ENCODE measurements around the gene PDE11A. TPM values are rescaled to one million over a fixed set of nuclear protein-coding genes. Genes with fewer than 3 reads are reported as not detected.
A peak's percentile ranks its signal among the peaks of the same experiment; 100 is the strongest.
"Not testable (repeated sequence)": the region's sequence is repeated elsewhere in the genome, so short reads cannot be mapped to it uniquely, and the experiment has no call there.

PDE11A gene
- 1 to 10 TPM; 4.8 to 9.8 (median 7.1) TPM for polyA plus RNA-seq (ENCODE audit: insufficient read length in 4 of 4)

DNA sequence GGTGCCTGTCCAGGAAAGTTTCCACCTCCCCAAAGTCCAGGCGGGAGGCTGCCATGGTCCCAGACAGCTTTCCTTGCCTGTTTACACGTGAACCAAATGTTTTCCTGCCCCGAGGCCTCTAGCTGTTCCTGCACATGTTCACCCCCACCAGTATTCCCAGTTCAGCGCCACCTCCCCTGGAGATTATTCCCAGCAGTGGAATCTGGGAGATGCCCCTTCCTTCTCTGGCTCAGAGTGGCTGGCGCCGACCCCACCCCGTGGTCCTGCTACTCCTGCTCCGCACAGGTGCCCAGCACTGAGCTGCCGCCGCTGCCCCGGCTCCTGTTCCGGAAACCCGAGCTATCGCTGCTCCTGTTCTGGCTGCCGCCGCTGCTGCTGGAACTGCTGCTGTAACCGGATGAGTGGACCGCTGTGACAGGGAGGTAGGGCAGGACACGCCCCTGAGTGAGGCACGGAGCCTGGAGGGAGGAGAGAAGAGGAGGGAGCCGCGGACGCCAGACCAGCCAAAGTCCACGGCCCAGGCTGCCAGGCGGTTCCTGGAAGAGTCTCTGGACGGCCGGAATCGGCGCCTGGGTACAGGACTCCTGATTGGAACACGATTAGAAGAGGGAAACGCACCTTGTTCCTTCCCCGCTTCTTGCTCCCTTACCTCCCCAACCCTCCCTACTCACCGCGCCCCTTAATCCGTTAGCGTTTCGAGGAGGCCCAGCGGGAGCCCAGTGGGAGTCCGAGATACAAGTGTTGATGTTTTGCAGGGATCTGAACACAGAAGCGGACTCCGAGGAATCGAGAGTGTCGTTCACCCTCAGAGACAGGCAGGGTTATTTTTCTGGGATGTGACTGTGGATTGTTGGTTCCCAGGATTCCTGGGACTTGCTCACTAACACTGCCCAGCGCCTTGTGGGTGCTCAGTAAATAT, at the start of gene PDE11A:
Gene PDE11A, minus strand, starts transcription at position 395 of the 919 bp plus-strand sequence. Its CDS starts 340 bp downstream, at position 55.
- peak; percentile 48 to 73 (median 54) for DNase-seq (ENCODE audit: low read depth in 4 of 4, low spot score in 3 of 4)

- no peak for DNase-seq (ENCODE audit: low read depth in 4 of 4, low spot score in 3 of 4)
Measured at GRCh38 chr2:178119179-178119922, 46.8 kb upstream of the PDE11A start.

DNA sequence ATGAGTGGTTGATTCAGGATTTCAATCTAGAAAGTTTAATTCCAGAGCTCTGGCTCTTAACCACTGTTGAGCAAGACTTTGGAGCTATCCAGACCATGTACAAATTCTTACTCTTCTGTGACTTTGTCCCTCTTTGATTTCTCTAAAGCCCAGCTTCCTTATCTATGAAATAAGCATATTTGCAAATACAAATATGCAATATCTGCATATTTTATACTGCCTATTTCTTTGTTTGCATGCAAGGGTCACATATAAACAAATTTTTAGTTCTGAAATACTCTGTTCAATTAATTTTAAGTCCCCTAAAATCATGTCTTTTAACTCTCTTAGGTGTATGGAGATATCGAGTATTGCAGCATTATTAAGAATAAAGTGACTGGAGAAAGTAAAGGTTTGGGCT, 45.1 kb upstream of the PDE11A start:
- DNase-seq (ENCODE audit: low read depth in 4 of 4, low spot score in 3 of 4), result no peak

DNA sequence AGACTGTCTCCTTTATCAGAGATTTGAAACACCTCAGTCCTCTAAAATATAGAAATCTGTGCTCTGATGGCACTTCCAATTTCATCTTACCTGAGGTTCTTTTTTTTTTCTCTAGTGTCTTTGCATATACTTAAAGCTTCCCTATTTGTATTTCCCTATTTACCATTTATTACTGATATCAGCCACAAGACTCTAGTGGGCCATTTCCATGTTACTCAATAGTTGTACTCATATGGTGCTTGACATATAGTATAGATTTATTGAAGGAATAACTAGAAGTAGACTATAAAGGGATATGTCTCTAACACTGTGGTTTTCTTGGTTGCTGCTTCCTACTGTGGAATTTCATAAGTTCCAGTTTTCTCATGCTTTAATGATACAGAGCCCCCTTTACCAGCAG, 42.7 kb upstream of the PDE11A start:
- DNase-seq (ENCODE audit: low read depth in 4 of 4, low spot score in 3 of 4), result no peak

DNA sequence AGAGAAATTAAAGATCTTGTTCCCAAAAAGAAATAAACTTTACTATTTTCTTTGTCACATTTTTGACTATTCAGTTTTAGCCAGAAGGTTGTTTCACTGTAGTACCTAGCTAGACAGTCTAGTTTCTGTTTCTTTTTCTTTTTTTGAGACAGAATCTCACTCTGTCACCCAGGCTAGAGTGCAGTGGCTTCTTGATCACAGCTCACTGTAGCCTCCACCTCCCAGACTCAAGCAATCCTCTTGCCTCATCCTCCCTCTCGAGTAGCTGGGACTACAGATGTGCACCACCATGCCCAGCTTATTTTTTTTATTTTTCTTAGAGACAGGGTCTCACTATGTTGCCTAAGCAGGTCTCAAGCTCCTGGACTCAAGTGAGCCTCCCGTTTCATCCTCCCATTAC, 41.9 kb upstream of the PDE11A start:
- no peak for DNase-seq (ENCODE audit: low read depth in 4 of 4, low spot score in 3 of 4)

- peak; percentile 64 to 76 (median 72) for DNase-seq (ENCODE audit: low read depth in 4 of 4, low spot score in 3 of 4)
Measured at GRCh38 chr2:178112202-178113152, 39.9 kb upstream of the PDE11A start, which contains the start of gene RBM45. TSS of gene RBM45 (plus strand) at chr2:178112437. CDS start at chr2:178112547, 110 bp downstream.

DNA sequence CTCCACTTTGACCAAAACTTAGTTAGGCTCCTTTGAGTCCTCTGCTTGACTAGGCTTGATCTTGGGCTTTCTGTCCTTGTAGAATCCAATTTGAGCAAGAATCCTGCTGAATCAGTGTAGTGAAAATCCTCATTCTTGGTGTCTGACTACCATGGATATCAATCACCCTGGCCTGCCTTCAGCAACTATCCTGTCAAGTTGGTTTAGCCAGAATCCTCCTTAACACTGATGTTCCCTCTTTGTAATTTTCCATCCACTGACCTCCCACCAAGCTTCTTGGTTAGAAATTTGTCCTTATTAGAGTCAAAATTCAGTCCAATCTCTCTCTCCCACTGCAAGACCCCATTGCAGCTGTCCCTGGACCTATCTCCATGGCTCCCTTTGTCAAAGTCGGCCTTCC, 39.2 kb upstream of the PDE11A start:
- no peak for DNase-seq (ENCODE audit: low read depth in 4 of 4, low spot score in 3 of 4)

GRCh38 chr2:178110681-178111080, 38.1 kb upstream of the PDE11A start:
- DNase-seq (ENCODE audit: low read depth in 4 of 4, low spot score in 3 of 4), result no peak

DNA sequence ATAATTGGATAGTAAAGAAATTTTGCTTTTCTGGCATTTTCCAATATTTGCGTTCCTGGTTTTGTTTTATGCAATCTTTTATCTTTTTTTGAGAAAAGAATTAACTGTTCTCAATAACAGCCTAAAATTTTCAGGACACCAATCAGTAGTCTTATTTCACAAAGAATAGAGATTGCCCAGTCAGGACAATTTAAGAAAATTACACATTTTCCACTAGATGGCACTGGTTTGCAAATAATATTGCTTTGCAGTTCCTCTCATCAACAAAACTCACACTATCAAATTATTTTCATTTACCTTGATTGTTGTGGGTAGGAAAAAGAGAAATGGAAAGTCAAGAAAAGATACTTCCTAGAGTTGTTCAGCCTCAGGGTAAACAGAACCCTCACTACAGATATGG, 37.2 kb upstream of the PDE11A start:
- DNase-seq (ENCODE audit: low read depth in 4 of 4, low spot score in 3 of 4), result peak in 2 of 4 donors; percentile 10 to 21

DNA sequence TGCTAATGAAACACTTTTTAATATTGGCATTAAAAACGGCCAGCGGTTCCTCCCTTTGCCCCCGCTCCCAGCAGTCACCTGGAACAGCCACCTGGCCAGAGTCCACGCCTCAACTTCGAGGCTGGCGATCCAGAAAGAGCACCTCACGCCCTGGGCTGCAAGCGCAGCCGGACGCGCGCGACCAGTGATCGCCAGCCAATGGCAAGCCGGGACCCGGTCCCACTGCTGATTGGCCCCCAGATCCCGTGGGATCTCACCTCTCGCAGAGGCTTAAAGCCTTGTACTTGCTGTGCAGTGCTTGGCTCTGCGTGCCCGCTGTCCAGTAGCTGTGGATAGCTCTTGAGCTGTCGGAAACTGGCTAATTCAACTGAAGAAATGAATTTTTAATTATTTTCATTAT, 35.6 kb upstream of the PDE11A start:
- DNase-seq (ENCODE audit: low read depth in 4 of 4, low spot score in 3 of 4), result no peak

DNA sequence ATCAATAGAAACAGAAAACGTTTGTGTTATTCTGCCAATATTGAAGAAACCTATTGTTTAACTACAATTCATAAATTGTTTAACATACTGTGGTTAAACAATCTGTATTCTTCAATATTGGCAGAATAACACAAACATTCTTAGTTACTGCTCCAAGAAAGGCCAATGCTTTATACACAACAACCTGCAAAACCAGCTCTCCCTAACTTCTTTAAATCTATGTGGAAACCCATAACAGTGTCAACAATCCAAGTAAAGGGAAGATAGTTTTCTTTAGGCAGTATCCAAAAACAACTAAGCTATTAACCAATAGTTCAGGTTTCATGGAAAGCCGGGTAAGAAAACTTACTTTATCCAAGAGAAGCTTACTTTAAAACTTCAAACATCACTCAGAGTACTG, 33.5 kb upstream of the PDE11A start:
- DNase-seq (ENCODE audit: low read depth in 4 of 4, low spot score in 3 of 4), result no peak

GRCh38 chr2:178105566-178105965, 33.0 kb upstream of the PDE11A start:
- DNase-seq (ENCODE audit: low read depth in 4 of 4, low spot score in 3 of 4), result no peak

DNA sequence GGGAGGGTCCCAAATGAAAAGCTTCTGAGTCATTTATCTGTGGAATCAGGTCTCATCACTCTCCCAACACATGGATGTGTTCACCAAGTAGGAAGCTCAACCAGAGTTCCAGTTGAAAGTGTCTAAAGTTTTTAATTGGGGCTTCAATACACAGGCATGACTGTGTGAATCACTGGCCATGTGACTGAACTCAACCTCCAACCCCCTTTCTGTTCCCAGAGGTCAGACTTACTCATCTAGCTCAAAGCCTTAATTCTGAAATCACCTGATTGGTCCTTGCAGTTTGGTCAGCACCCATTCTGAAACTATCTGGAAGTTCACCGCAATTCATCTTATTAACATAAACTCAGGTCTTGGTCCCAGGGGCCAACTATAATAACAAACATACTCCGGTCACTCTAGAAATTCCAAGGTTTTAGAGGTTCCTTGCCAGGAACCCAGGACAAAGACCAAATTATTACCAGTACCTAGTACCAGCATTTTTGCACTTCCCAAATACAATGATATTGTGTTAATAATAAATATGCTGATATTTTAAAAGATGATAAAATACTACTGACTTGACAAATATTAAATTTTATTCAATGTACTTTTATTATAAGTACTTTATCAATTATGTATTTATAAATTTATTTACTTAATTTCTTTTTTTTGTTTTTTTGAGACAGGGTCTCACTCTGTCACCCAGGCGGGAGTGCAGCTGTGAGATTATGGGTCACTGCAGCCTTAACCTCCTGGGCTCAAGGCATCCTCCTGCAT, 28.9 kb upstream of the PDE11A start:
- no peak for DNase-seq (ENCODE audit: low read depth in 4 of 4, low spot score in 3 of 4)

- no peak for DNase-seq (ENCODE audit: low read depth in 4 of 4, low spot score in 3 of 4)
Measured at GRCh38 chr2:178093471-178093870, 20.9 kb upstream of the PDE11A start.

GRCh38 chr2:178088774-178089270, 16.2 kb upstream of the PDE11A start:
- DNase-seq (ENCODE audit: low read depth in 4 of 4, low spot score in 3 of 4), result no peak

DNA sequence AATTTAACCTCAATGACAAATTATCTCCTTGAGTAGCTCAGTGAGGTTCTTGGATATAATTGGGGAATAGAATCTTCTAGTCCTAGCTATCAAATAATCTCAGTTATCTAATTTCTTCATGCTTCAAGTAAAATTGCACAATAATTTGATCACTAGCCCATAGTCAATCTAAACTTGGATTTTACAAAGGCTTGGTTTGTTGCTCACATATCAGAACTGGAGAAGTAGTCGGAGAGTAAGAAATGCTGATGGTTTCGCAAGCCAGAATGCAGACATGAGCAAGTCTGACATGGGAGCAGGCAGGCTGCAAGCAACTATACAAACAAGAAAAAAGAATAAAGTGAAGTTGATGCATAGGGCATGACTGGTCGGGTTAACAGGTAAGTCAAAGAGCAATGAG, 11.7 kb upstream of the PDE11A start:
- no peak for DNase-seq (ENCODE audit: low read depth in 4 of 4, low spot score in 3 of 4)

DNA sequence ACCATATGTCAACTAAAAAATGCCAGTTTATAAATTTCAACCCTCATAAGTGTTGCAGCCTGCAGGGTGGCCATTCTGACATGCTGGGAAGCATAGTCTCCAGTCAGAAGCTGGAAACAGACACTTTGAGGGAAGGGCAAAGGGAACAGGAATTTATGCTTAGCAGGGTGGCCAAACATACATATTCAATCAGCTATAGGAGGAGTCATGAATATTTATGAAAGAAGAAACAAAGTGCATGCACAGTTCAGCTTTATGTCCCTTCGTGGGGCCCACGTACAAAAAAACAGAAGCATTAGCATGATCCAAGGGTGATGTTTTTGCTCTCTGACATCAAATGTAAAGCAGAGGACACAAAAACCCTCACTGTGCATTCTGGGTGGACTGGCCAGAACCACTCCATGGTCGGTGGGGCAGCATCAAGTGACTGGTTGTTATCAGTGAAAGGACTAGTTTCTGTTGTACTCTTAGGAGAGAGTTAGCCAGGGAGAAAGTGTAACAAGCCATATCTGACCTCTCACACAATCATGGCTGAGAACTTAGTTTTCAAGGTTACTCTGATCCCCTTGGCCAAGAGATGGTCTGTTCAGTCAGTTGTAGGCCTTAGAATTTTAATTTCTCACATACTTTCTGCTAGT, 9.9 kb upstream of the PDE11A start:
- DNase-seq (ENCODE audit: low read depth in 4 of 4, low spot score in 3 of 4), result no peak

DNA sequence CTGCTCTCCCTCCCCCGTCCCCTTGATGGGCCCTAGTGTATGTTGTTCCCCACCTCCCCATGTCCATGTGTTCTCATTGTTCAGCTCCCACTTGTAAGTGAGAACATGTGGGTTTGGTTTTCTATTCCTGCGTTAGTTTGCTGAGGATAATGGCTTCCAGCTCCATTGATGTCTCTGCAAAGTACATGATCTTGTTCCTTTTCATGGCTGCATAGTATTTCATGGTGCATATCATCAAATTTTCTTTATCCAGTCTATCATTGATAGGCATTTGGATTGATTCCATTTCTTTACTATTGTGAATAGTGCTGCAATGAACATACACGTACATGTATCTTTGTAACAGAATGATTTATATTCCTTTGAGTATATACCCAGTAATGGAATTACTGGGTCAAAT, 6.7 kb upstream of the PDE11A start:
- DNase-seq (ENCODE audit: low read depth in 4 of 4, low spot score in 3 of 4), result not testable (repeated sequence)

GRCh38 chr2:178076130-178076529, 3.6 kb upstream of the PDE11A start:
- DNase-seq (ENCODE audit: low read depth in 4 of 4, low spot score in 3 of 4), result no peak

All from left renal pelvis (tissue), 4 donors.